ENCODE data around the gene TEX54. TPM values are rescaled to one million over a fixed set of nuclear protein-coding genes. Genes with fewer than 3 reads are reported as not detected.
A peak's percentile ranks its signal among the peaks of the same experiment; 100 is the strongest.
"Not testable (repeated sequence)": the region's sequence is repeated elsewhere in the genome, so short reads cannot be mapped to it uniquely, and the experiment has no call there.

The TEX54 gene
- total RNA-seq: not detected
- long read RNA-seq: 0 reads

- no peak for DNase-seq (ENCODE audit: low spot score)
- intact Hi-C loops (cut with DNase I): no loop called here
Observed at GRCh38 chr11:62832336-62833234, at the start of gene TEX54. Gene TEX54 (minus strand): TSS chr11:62832841.

DNA sequence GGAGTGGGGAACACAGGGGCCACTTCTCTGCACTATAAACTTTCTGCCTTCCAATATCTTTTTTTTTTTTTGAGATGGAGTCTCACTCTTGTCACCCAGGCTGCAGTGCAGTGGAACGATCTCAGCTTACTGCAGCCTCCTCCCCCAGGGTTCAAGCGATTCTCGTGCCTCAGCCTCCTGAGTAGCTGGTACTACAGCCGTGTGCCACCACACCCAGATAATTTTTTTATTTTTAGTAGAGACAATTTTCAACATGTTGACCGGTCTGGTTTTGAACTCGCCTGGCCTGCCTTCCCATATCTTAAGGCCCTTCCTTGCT is 49.7 kb upstream of the TEX54 start:
- DNase-seq (ENCODE audit: low spot score): no peak
- intact Hi-C loops (cut with DNase I): no loop called here

DNA sequence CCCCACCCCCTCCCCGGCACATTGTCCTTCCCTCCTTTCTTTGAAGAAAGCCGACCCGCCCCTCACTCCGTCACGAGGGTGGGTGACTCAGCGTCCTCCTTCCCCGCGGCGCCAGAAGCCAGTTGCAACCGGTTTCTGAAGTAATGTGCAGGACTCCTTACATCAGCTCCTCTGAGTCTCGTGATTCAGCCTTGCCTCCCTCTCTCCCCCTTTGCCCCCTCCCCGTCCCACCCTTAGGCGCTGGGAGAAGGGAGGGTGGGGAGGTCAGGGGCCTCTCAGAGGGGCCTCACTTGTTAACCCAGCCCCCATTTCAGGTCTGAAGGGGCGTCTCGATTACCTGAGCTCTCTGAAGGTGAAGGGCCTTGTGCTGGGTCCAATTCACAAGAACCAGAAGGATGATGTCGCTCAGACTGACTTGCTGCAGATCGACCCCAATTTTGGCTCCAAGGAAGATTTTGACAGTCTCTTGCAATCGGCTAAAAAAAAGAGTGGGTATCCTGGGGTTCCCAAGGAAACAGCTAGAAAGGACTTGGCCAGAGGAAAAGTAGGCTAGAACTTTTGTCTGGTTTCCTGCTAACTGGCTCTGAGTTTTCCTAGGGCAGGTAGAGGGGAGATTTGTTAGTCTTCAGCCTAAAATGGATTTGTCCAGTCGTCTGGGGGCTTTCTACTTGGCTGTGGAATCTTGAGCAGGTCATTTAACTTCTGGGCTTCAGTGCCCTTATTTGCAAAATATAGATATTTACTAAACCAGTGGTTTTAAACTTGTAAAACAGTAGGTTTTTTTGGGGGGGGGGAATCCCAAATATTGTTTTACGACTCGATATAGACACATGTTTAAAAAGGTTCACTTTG is 49.2 kb upstream of the TEX54 start:
- intact Hi-C loops (cut with DNase I): loop anchor here (1.0 to 2.0 kb wide), 3 partner anchors 25 to 96 kb away; no protein-coding TSS in a partner anchor
- DNase-seq (ENCODE audit: low spot score): peak; percentile 98

DNA sequence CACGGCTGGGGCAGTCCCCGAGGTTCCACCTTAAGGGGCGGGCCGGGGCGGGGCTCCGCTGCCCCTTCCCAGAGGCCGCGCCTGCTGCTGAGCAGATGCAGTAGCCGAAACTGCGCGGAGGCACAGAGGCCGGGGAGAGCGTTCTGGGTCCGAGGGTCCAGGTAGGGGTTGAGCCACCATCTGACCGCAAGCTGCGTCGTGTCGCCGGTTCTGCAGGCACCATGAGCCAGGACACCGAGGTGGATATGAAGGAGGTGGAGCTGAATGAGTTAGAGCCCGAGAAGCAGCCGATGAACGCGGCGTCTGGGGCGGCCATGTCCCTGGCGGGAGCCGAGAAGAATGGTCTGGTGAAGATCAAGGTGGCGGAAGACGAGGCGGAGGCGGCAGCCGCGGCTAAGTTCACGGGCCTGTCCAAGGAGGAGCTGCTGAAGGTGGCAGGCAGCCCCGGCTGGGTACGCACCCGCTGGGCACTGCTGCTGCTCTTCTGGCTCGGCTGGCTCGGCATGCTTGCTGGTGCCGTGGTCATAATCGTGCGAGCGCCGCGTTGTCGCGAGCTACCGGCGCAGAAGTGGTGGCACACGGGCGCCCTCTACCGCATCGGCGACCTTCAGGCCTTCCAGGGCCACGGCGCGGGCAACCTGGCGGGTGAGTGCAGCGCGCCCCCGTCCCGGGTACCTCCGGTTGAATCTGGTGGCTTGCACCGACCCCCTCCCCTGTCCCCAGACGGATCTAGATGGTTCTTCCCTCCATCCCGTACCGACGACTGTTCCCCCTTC is 48.4 kb upstream of the TEX54 start, which contains the start of gene SLC3A2:
TSS of gene SLC3A2 (plus strand) at position 94 of the 776 bp plus-strand sequence. CDS start at position 222, 128 bp downstream.
- peak; percentile 94 for DNase-seq (ENCODE audit: low spot score)
- intact Hi-C loops (cut with DNase I): loop anchor here (1.0 to 2.0 kb wide), 3 partner anchors 24 to 95 kb away; no protein-coding TSS in a partner anchor

- no peak for DNase-seq (ENCODE audit: low spot score)
- intact Hi-C loops (cut with DNase I): loop anchor here (2.0 kb wide), 2 partner anchors 24 to 40 kb away; no protein-coding TSS in a partner anchor
Observed at GRCh38 chr11:62880231-62880802, 47.7 kb upstream of the TEX54 start.

DNA sequence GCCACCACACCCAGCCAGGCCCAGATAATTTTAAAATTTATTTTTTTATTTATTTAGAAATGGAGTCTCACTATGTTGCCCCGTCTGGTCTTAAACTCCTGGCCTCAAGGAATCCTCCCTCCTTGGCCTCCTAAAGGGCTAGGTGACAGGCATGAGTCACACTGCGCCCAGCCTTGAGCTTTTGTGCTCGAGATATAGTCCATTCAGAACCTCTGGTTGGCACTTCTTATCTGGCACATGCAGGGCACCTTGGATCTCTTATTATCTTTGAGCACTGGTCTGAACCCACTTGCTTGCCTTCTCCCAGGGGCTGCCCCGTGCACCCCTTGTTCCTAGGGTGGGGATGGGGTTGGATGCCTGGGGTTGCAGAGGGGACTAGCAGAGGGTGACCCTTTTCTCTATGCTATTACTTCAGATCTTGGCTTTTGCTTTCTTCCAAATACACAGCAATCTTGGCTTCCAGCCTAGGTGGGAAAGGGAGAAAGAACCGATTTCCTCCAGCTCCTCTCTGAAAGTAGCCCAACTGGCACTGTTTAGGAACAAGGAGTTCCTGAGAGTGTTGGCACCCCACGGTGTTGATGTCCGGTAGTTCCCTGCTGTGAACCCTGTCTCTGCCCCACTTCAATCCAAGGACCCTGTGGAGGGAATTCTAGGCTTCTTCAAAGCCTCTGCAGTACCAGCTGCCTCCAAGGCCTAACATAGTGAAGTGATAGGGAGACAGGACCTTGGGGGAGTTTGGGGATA is 46.8 kb upstream of the TEX54 start:
- intact Hi-C loops (cut with DNase I): no loop called here
- DNase-seq (ENCODE audit: low spot score): no peak

GRCh38 chr11:62876712-62877111 is 44.1 kb upstream of the TEX54 start:
- intact Hi-C loops (cut with DNase I): no loop called here
- no peak for DNase-seq (ENCODE audit: low spot score)

DNA sequence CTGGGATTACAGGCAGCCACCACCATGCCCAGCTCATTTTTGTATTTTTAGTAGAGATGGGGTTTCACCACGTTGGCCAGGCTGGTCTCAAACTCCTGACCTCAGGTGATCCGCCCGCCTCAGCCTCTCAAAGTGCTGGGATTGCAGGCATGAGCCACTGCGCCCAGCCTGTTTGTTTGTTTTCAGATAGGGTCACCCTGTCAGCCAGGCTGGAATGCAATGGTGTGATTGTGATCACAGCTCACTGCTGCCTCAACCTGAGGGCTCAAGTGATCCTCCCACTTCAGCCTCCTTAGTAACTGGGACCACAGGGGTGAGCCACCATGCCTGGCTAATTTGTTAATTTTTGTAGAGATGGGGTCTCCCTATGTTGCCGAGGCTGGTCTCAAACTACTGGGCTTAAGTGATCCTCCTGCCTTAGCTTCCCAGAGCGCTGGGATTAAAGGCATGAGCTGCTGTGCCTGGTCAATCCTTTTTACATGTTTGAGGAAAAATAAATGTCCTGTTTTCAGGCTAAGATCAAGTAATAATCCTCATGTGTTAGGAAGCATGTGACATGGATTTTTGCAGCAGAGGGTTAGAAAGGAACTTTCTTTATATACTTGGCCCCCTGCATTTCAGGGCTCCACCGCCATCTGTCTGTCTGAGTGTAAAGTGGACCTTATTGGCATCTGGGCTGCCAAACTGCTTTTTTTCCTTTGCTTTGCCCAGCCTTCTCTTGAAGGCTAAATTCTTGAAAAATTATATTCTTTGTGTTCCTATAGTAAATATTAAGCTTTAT is 43.2 kb upstream of the TEX54 start:
- intact Hi-C loops (cut with DNase I): no loop called here
- DNase-seq (ENCODE audit: low spot score): no peak

DNA sequence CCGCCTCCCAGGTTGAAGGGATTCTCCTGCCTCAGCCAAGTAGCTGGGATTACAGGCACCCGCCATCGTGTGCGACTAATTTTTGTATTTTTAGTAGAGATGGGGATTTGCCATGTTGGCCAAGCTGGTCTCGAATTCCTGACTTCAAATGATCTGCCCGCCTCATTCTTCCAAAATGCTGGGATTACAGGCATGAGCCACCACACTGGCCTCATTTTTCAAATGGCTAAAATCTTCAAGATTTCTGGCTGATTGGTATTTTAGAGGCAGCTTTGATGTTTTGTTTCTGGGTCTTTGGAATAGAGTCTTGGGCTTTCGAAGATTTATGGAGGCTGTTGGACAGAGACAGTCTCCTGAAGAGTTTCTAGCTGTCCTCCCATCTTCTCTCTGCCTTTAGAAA is 42.2 kb upstream of the TEX54 start:
- DNase-seq (ENCODE audit: low spot score): no peak
- intact Hi-C loops (cut with DNase I): no loop called here

GRCh38 chr11:62865635-62866034 is 33.0 kb upstream of the TEX54 start:
- no peak for DNase-seq (ENCODE audit: low spot score)
- intact Hi-C loops (cut with DNase I): no loop called here

- intact Hi-C loops (cut with DNase I): loop anchor here (2.0 to 5.0 kb wide), 2 partner anchors 77 to 467 kb away; partner anchors contain the start of gene TMEM179B
- no peak for DNase-seq (ENCODE audit: low spot score)
Observed at GRCh38 chr11:62863687-62864335, 31.2 kb upstream of the TEX54 start.

GRCh38 chr11:62861564-62862192 is 29.0 kb upstream of the TEX54 start:
- intact Hi-C loops (cut with DNase I): loop anchor here (2.0 to 5.0 kb wide), 2 partner anchors 75 to 464 kb away; partner anchors contain the start of gene TMEM179B
- DNase-seq (ENCODE audit: low spot score): not testable (repeated sequence)

DNA sequence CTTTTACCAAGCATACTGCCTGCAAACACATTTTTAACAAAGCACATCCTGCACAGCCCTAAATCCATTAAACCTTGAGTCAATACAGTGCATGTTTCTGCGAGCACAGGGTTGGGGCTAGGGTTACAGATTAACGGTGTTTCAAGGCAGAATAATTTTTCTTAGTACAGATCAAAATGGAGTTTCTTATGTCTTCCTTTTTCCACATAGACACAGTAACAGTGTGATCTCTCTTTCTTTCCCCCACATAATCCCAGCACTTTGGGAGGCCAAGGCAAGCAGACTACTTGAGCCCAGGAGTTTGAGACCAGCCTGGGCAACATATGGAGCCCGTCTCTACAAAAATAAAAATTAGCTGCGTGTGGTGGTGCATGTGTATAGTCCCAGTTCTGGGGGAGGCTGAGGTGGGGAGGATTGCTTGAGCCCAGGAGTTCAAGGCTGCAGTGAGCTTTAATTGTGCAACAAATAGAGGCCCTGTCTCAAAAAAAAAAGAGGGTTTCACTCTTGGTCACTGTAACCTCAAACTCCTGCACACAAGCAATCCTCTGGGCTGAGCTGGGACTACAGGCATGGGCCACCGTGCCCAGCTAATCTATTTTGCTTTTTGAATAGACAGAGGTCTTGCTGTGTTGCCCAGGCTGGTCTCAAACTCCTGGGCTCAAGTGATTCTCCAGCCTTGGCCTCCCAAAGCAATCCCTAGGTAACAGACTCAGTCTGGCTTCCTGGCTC is 28.4 kb upstream of the TEX54 start:
- intact Hi-C loops (cut with DNase I): loop anchor here (5.0 kb wide), 1 partner anchor 464 kb away; no protein-coding TSS in a partner anchor
- no peak for DNase-seq (ENCODE audit: low spot score)

- intact Hi-C loops (cut with DNase I): loop anchor here (5.0 kb wide), 1 partner anchor 132 kb away; the partner anchor contains the start of genes HNRNPUL2 and TTC9C
- not testable (repeated sequence) for DNase-seq (ENCODE audit: low spot score)
Observed at GRCh38 chr11:62859281-62859703, 26.7 kb upstream of the TEX54 start.

DNA sequence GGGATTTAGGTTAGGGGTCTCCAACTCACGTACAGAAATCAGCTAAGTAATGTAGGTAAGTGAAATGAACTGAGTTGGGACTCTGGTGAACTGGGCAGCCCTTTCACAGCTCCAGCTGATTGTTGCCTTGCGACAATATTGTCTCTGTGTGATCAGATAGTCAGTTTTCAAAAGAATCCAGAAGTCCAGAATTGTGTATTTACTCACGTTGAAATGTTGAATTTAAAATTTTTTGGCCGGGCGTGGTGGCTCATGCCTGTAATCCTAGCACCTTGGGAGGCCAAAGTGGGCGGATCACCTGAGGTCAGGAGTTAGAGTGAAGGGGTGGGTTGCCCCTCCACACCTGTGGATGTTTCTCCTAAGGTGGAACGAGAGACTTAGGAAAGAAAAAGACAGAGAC is 25.6 kb upstream of the TEX54 start:
- intact Hi-C loops (cut with DNase I): loop anchor here (5.0 kb wide), 1 partner anchor 131 kb away; the partner anchor contains the start of genes HNRNPUL2 and TTC9C

More for the DNA sequence above, 25.6 kb upstream of the TEX54 start:
- no peak for DNase-seq (ENCODE audit: low spot score)

Data from cardiac septum (tissue), 1 donor.